Epithelial cell of proximal tubule (primary cell): ENCODE data around the gene PLSCR1. TPM values are rescaled to one million over a fixed set of nuclear protein-coding genes. Genes with fewer than 3 reads are reported as not detected.
"Not testable (repeated sequence)": the region's sequence is repeated elsewhere in the genome, so short reads cannot be mapped to it uniquely, and the experiment has no call there.

ENCODE experiments used
- DNase-seq: peaks from one replicate; pipeline ENCODE4 v3.0.0-alpha.2; 2011; ENCODE audit warnings: low read depth
- H3K4me3 ChIP-seq: 2 replicates; pipeline ENCODE4 v1.5.1; 2011; ENCODE audit warnings: low read depth, mild to moderate bottlenecking, low read length
- CTCF ChIP-seq: conservative IDR thresholded peaks from 2 replicates; pipeline ENCODE4 v1.5.1; 2012; ENCODE audit warnings: low read depth, mild to moderate bottlenecking, low read length
- total RNA-seq: library from RNA; depleted of rRNA; stranded (reverse); fragments of >200 nt; gene quantifications from 2 replicates; pipeline ENCODE4 v1.2.3, GENCODE V29; 2015

Gene PLSCR1
- total RNA-seq, 1 donor from 2014 or later = 124 TPM

- no peak overlapping the region for H3K4me3 ChIP-seq
- TF ChIP-seq CTCF = no peak
- DNase-seq = no peak
Observed at GRCh38 chr3:146504498-146505197, 39.8 kb downstream of the PLSCR1 start.

- H3K4me3 ChIP-seq = no peak overlapping the region
- peak; percentile 35 for TF ChIP-seq CTCF
- peak; percentile 76 for DNase-seq
Observed at GRCh38 chr3:146503461-146504202, 40.8 kb downstream of the PLSCR1 start.

- no peak overlapping the region for H3K4me3 ChIP-seq
- DNase-seq = no peak
- no peak for TF ChIP-seq CTCF
Observed at GRCh38 chr3:146502887-146503460, 41.4 kb downstream of the PLSCR1 start.

GRCh38 chr3:146501752-146502151 lies 42.7 kb downstream of the PLSCR1 start:
- TF ChIP-seq CTCF = no peak
- H3K4me3 ChIP-seq = no peak overlapping the region
- no peak for DNase-seq

- TF ChIP-seq CTCF = no peak
- no peak overlapping the region for H3K4me3 ChIP-seq
Observed at GRCh38 chr3:146499701-146500100, 44.7 kb downstream of the PLSCR1 start.

GRCh38 chr3:146498002-146498736 lies 46.2 kb downstream of the PLSCR1 start:
- no peak for DNase-seq
- no peak for TF ChIP-seq CTCF
- H3K4me3 ChIP-seq = no peak overlapping the region

More at GRCh38 chr3:146499701-146500100, 44.7 kb downstream of the PLSCR1 start:
- no peak for DNase-seq

GRCh38 chr3:146497145-146497843 lies 47.1 kb downstream of the PLSCR1 start:
- not testable (repeated sequence) for DNase-seq, H3K4me3 ChIP-seq
